Astrocyte of the spinal cord (primary cell): ENCODE measurements around the gene KCNK4.

Experiments used
- DNase-seq: peaks from one replicate; pipeline ENCODE4 v3.0.0; 2011; ENCODE audit warnings: low read depth, low spot score
- H3K4me3 ChIP-seq: 2 replicates; pipeline ENCODE4 v1.5.1; 2011; ENCODE audit warnings: low read depth, mild to moderate bottlenecking, low read length, moderate library complexity
- CTCF ChIP-seq: IDR thresholded peaks from 2 replicates; pipeline ENCODE4 v1.5.1; 2012; ENCODE audit warnings: low read depth, mild to moderate bottlenecking, low read length, inconsistent platforms
- in situ Hi-C: cut with HindIII; loops from 2 replicates; pipeline ENCODE4 v1.10.0; 2017; ENCODE audit warnings: low sequenced_read_pairs

KCNK4 gene

DNA sequence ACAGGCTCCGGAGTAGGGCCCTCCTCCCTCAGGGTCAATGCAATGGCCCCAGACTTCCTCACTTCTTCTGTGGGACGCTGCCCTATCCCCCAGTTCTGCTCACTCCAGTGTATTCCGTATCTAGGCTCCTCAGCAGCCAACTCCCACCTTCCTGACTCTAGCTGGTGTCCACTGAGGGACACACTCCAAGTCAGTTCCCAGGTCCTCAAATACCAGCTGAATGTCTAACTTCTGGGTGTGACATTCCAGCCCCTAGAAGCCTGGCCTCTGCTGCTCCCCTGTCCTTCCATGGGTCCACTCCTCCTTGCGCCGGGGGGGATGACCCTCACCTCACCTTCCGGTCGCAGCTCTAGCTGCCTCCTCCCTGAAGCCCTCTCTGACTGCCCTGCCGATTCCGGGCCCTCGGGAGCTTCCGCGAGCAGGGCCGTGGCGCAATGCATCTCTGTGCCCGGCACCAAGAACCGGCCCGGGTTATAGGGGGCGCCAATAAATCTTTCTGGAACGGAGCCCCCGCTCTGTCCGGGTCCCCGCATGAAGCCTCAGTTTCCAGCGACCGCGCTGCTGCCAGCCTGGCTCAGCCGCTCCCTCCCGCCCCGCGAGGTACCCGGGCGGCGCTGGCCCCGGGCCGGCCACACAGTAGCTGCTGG lies 22.1 kb upstream of the KCNK4 start:
- H3K4me3 ChIP-seq = peak overlapping the region; percentile 58
- in situ Hi-C loops = no loop called here
- no peak for DNase-seq
- TF ChIP-seq CTCF = no peak

DNA sequence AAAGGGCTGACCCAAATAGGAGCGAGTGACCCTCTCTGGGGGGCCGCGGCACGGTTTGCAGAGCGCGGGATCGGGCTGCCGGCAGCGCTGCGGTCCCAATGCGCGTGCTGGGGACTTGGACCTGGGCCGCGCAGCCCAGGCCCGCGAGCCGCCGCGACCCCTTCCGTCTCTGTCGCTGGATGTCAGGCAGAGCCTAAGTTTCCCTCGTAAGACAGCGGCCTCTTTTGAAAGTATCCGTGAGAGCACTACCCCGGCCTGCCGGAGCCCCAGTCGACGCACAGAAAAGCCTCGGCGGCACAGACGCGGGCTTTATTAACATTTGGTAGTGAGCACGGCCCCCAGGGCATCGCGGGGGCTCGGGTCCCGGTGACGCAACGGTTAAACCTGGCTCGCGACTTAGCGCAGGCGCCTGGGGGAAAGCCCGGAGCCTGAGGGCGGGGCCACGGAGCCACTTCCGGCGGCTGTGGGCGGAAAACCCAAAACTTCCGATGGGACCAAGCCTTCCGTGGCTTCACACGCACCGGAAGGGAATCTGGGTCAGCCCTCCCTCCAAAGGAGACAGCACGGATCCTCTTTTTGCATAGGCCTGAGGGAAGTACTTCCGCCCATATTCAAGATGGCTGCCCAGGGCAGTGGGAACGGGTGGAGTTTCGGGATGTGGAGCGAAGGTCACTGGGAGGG lies 21.4 kb upstream of the KCNK4 start:
- TF ChIP-seq CTCF = no peak
- in situ Hi-C loops = no loop called here
- H3K4me3 ChIP-seq = peak overlapping the region; percentile 68
- peak; percentile 100 for DNase-seq

DNA sequence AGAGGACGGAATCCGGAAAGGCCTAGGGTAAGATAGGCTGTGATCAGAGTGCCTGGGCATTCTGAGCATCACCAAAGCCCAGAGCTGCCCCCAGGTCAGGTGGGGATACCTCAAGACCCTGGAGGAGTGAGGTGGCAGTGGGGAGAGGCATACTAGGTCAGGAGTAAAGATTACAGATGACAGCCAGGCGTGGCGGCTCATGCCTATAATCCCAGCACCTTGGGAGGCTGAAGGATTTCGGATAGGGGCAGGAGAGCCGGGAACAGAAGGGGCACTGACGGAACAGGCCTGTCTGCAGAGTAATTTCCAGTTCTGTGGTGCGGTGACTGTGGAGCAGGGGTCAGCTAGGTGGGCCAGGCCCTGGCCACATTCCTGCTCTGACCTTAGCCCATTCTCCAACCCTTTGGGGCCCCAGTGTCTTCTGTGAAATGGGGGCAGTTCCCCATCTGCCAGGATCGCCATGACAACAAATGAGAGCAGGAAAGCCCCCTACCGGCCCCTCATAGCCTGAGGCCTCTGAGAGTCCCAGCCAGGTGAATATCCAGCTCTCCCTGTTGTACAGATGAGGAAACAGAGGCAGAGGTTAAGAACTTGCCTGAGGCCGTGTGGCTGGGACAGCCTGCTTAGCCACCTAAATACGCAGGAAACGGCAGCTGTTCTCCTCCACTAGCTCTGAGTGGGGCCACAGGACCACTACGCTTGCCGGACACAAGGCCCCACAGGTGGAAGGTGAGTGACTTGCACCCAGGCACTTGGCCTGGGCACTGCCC lies 15.9 kb upstream of the KCNK4 start:
- DNase-seq = no peak
- in situ Hi-C loops = no loop called here
- H3K4me3 ChIP-seq = no peak overlapping the region
- no peak for TF ChIP-seq CTCF

DNA sequence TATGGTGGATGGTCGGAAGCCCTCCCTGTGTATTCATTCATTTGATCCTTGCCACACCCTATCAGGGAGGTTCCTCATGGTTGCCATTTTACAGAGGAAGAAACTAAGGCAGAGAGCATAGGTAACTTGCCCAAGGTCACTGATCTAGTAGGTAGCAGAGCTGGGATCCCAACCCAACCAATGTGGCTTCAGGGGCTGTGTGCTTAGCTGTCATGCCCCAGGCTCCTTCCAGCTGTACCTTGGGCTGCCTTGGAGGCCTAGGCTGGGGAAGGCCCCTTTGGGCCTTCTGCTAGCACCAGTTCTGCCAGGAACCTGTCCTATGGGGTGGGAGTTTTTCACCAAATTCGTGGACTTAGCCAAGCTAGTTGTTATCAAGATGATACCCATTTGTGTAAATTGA lies 15.3 kb upstream of the KCNK4 start:
- in situ Hi-C loops = no loop called here
- DNase-seq = no peak
- H3K4me3 ChIP-seq = no peak overlapping the region
- TF ChIP-seq CTCF = no peak

- peak; percentile 30 for DNase-seq
- H3K4me3 ChIP-seq = no peak overlapping the region
- in situ Hi-C loops = no loop called here
- TF ChIP-seq CTCF = no peak
Observed at GRCh38 chr11:64276653-64277431, 14.3 kb upstream of the KCNK4 start.

DNA sequence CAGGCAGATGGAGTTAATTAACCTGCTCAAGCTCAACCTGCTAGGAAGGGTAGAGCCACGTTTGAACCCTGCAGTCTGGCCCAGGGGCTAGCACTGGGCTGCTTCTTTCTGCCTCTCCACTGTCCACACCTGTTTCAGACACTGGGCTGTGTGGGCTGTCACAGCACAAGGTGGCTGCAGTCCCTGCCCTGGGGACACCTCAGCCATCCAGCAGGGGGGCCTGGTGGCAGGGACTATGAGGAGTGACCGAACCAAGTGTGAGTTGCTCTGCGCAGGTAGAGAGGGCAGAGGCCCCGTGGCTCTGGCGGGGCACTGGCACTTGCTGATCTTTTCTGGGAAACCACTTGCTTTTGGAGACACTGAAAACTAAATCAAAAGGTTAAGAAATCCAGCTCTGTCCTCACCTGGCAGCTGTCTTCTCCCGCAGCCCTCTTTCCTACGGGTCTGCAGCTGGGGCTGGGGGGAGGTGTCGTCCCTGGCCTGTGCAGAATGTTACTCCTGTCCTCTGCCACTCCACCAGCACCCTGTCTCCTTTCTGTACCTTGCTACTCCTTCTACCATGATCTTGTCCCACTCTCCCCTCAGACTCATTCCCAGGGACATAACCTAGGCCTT lies 12.4 kb upstream of the KCNK4 start:
- DNase-seq = no peak
- H3K4me3 ChIP-seq = no peak overlapping the region
- in situ Hi-C loops = no loop called here
- no peak for TF ChIP-seq CTCF
